Heart right ventricle (tissue), 16 donors: ENCODE data around the gene MISFA. TPM values are rescaled to one million over a fixed set of nuclear protein-coding genes. Genes with fewer than 3 reads are reported as not detected.
"Not testable (repeated sequence)": the region's sequence is repeated elsewhere in the genome, so short reads cannot be mapped to it uniquely, and the experiment has no call there.

ENCODE experiments used
- ATAC-seq, 8 donors: fragments of 200-7000 bp; cut with Tn5 transposase; one replicate each; pipeline ENCODE4 v1.9.1; 2020; ENCODE audit warnings: mild to moderate bottlenecking in 8 of 8, moderate library complexity in 8 of 8, moderate number of reproducible peaks in 1 of 8
- DNase-seq, 2 donors: peaks; one replicate each; pipeline ENCODE4 v3.0.0-alpha.2; 2020
- H3K27ac ChIP-seq, 10 donors: fragments of 200-600 bp; sonication (generic) in 2 of 10; one replicate each; pipeline versions ENCODE4 v1.5.0 to v1.8.0; 2020 to 2022; ENCODE audit warnings: mild to moderate bottlenecking in 3 of 10
- H3K27me3 ChIP-seq, 7 donors: fragments of 200-600 bp; one replicate each; pipeline ENCODE4 v1.8.0; 2021 to 2022; ENCODE audit warnings: mild to moderate bottlenecking in 2 of 7
- H3K36me3 ChIP-seq, 9 donors: fragments of 200-600 bp; sonication (generic) in 1 of 9; one replicate each; pipeline versions ENCODE4 v1.5.0 to v1.8.0; 2020 to 2022; ENCODE audit warnings: mild to moderate bottlenecking in 2 of 9
- H3K4me1 ChIP-seq, 9 donors: fragments of 200-600 bp; sonication (generic) in 1 of 9; one replicate each; pipeline versions ENCODE4 v1.5.0 to v1.8.0; 2020 to 2022; ENCODE audit warnings: mild to moderate bottlenecking in 4 of 9
- H3K4me3 ChIP-seq, 10 donors: fragments of 200-600 bp; sonication (generic) in 2 of 10; one replicate each; pipeline versions ENCODE4 v1.5.0 to v1.8.0; 2020 to 2022; ENCODE audit warnings: mild to moderate bottlenecking in 7 of 10, moderate library complexity in 2 of 10
- H3K9me3 ChIP-seq, 11 donors: fragments of 200-600 bp in 10 of 11; sonication (generic) in 2 of 11; one replicate each; pipeline versions ENCODE4 v1.5.0 to v1.8.0; 2013 to 2022; ENCODE audit warnings: mild to moderate bottlenecking in 2 of 11, control low read depth in 1 of 11, moderate library complexity in 1 of 11
- CTCF ChIP-seq, 9 donors: fragments of 200-600 bp; sonication (generic) in 2 of 9; IDR thresholded peaks; one replicate each; pipeline versions ENCODE4 v1.5.0 to v1.8.0; 2021 to 2022; ENCODE audit warnings: antibody characterized with exemption in 9 of 9, mild to moderate bottlenecking in 5 of 9, moderate library complexity in 1 of 9
- WGBS, 2 donors: extraction: QIAGEN DNeasy Blood & Tissue Kit; methylation state at CpG; one replicate each; pipeline ENCODE4 v1.1.7; 2013; ENCODE audit warnings: inconsistent platforms in 1 of 2; 5-methylcytosine and 5-hydroxymethylcytosine counted together
- intact Hi-C, 10 donors: fragments of 100-400 bp; cut with DNase I; formaldehyde crosslinking; loops; one replicate each; pipeline versions ENCODE4 v1.11.1 to v1.14.2; 2022
- polyA plus RNA-seq, 2 donors: library from polyadenylated mRNA; stranded (reverse); fragments of 200-250 nt; gene quantifications; one replicate each; pipeline ENCODE4 v1.2.3, GENCODE V29; 2013
- total RNA-seq, 10 donors: library from RNA; stranded (reverse); fragmentation: NEBNext Ultra II Directional in 3 of 10; extraction: Animal tissue kit (Norgen Biotek cat#: 25700) in 3 of 10; gene quantifications; one replicate each; pipeline versions ENCODE4 v1.2.1 to v1.2.4, GENCODE V29; 2021 to 2023
- donor health status: Arrhythmogenic right ventricular cardiomyopathy.
- donor health status: ischemic (EF 13 %, LVEDD 7.1; RV severe dilation, severe dysfunction).
- donor health status: healthy with polysubstance abuse.
- donor health status: DM: no; HTN: yes; CAD: no.
- donor health status: DM: no; HTN: no; CAD: no.
- donor health status: ischemic (EF 25% LVEDD 6.9; RV normal size, moderate dysfunction).
- donor health status: ischemic (EF 25% LVEDD 5.7; RV mildly dilated, moderate dysfunction).
- donor health status: healthy.
- donor health status: DM: yes; HTN: yes; CAD: no.
- donor health status: Ischemic cardiomyopathy.
- donor health status: ischemic (EF 35%, LVEDD 5.7; RV mildly dilated, moderate dysfunction).
- donor health status: nonischemic (EF 11% LVEDD 7.7; RV severe dilation, severe dysfunction).
- donor health status: DM: yes; HTN: yes; CAD: no.
- donor health status: PGD.
- donor health status: ischemic (EF 29% LVEDD 5.4; RV normal size, mild dysfunction).
- donor health status: nonischemic (EF 23%, LVEDD 6.1; RV moderate dilation, normal function).

MISFA gene
- total and polyA plus RNA-seq, 12 donors, result 1.7 to 18.4 (median 10.8) TPM

- TF ChIP-seq CTCF (IDR thresholded peaks at IDR 0.05), result no peak
- peaks cover 4 to 44% (median 13%) of the 10 kb centered on the region in 9 donors for H3K4me1 ChIP-seq
- 8 to 10% methylated on average over 31 of the region's 31 CpGs for WGBS, 2 donors
- no peaks in the 10 kb centered on the region for H3K9me3 ChIP-seq
- intact Hi-C loops, result loop anchor here in 7 of 10 donors (1.0 to 10.0 kb wide), 10 partner anchors 45 to 313 kb away; partner anchors contain the start of genes UEVLD (in 6 of the 7), TMEM86A (in 5 of the 7), GTF2H1 (in 3 of the 7) and HPS5 (in 3 of the 7)
- H3K27ac ChIP-seq, result peak overlapping the region; percentile 83 to 96 (median 94)
- ATAC-seq (no peak), DNase-seq (peak in 1 of 2 donors; percentile 10)
- peak overlapping the region; percentile 65 to 96 (median 81) for H3K4me3 ChIP-seq
- H3K27me3 ChIP-seq, result no peaks in the 10 kb centered on the region
- H3K36me3 ChIP-seq, result peaks cover 0 to 6% (median 0%) of the 10 kb centered on the region in 9 donors
Observed at GRCh38 chr11:18633256-18634139, 33.9 kb downstream of the MISFA start.

DNA sequence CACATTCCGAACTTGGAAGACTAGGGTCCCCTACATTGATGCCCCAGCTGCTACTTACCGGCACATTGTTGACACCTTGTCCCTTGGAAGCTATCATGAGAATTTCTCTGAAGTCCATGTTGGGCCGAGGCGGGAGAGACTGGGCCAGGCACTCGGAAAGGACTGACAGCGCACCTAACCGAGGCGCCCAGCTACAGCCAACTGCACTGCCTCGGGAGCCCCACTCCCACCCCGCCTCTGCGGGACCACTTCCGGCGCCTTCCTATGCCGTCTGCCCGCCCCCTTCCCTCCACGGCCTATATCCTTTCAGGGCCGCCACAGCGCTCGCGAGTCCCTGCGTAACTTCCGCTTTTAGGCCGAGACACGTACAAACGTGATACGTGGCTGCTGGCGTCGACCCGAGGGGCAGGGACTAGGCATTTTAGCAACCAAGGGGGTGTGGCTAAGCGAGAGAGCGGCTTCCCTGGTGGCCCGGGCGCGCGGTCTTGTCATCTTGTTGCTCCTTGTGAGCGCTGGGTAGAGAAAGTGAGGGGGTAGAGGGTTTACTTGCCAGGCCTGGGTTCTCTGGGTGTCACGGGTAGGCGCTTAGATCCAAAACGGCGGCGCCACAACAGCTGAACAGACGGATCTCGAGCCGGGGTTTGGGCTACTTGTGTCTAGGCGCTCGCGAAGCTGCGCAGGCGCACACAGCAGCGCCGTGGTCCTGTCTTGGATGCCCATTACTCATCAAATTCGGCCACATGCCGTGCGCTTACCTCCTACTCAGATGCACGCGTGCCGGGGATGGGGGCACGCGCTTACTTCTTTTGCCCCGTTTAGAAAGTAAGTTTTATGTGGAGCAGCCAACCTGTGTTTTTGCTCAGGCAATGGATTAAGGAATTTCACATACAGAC lies 34.8 kb downstream of the MISFA start, which contains the start of gene SPTY2D1:
Gene SPTY2D1 (minus strand): TSS at position 203 of the 893 bp plus-strand sequence. CDS start 85 bp downstream, at position 118.
- peak in 2 of 9 donors; percentile 14 to 20 for TF ChIP-seq CTCF (IDR thresholded peaks at IDR 0.05)
- H3K27me3 ChIP-seq, result no peaks in the 10 kb centered on the region
- DNase-seq, result peak; percentile 99 to 100
- ATAC-seq, result peak; percentile 99 to 100 (median 100)
- WGBS, 2 donors, result 0% methylated on average over 60 of the region's 60 CpGs
- peak within 1 kb of the TSS; percentile 83 to 96 (median 94) for H3K27ac ChIP-seq
- intact Hi-C loops, result loop anchor here in 8 of 10 donors (1.0 to 10.0 kb wide), 12 partner anchors 46 to 314 kb away; partner anchors contain the start of genes TMEM86A (in 6 of the 8), UEVLD (in 6 of the 8), GTF2H1 (in 3 of the 8) and HPS5 (in 3 of the 8)
- peaks cover 0 to 4% (median 0%) of the 10 kb centered on the region in 11 donors for H3K9me3 ChIP-seq
- peak within 1 kb of the TSS; percentile 65 to 96 (median 81) for H3K4me3 ChIP-seq
- H3K36me3 ChIP-seq, result peaks cover 0 to 3% (median 0%) of the 10 kb centered on the region in 9 donors
- H3K4me1 ChIP-seq, result peaks cover 4 to 37% (median 13%) of the 10 kb centered on the region in 9 donors

DNA sequence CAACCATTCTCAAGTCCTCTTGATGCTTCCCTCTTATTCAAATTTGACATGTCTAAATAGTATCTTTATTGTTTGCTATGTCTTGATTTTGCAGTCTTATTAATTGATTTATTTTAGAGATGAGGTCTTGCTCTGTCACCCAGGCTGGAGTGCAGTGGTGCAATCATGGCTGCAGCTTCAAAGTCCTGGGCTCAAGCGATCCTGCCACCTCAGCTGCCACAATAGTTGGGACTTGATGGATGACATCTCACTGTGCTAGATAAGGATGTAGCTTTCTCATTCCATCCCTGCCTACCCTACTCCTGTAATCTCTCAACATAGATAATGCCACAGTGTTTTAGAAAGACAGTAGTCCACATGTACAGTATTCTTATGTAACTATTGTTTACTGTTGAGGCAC lies 42.1 kb downstream of the MISFA start:
- peaks cover 0 to 12% (median 5%) of the 10 kb centered on the region in 7 donors for H3K27me3 ChIP-seq
- H3K27ac ChIP-seq, result no peak overlapping the region
- no peak for TF ChIP-seq CTCF (IDR thresholded peaks at IDR 0.05)
- intact Hi-C loops, result no loop called here
- no peaks in the 10 kb centered on the region for H3K4me1 ChIP-seq
- 44 to 48% methylated on average over 1 of the region's 1 CpG for WGBS, 2 donors
- ATAC-seq (no peak), DNase-seq (no peak)
- peaks cover 0 to 4% (median 0%) of the 10 kb centered on the region in 11 donors for H3K9me3 ChIP-seq
- H3K36me3 ChIP-seq, result no peaks in the 10 kb centered on the region
- no peak overlapping the region for H3K4me3 ChIP-seq

DNA sequence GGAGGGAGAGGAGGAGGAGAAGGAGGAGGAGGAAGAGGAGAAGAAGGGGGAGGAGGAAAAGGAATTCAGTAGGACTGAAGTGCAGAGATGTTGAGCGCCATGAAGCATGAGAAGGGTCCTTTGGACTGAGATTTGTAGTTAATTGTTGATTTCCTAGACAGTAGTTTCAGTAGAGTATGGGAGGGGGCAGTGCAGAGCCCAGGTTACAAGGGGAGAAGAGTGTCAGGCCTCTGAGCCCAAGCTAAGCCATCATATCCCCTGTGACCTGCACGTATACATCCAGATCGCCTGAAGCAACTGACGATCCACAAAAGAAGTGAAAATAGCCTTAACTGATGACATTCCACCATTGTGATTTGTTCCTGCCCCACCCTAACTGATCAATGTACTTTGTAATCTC lies 43.4 kb downstream of the MISFA start:
- H3K36me3 ChIP-seq, H3K4me1 ChIP-seq, H3K9me3 ChIP-seq, ATAC-seq, DNase-seq, H3K4me3 ChIP-seq, H3K27ac ChIP-seq, intact Hi-C loops: not testable (repeated sequence)
- H3K27me3 ChIP-seq, result peaks cover 0 to 12% (median 5%) of the 10 kb centered on the region in 7 donors
- WGBS, 2 donors, result 72 to 75% methylated on average over 4 of the region's 4 CpGs
